Body of pancreas (tissue), 4 donors: ENCODE measurements around the gene AMPD2. TPM values are rescaled to one million over a fixed set of nuclear protein-coding genes. Genes with fewer than 3 reads are reported as not detected.

Experiments used
- ATAC-seq: fragments of 150-250 bp; one replicate; pipeline ENCODE4 v1.9.1; 2016
- DNase-seq, 4 donors: peaks; one replicate each; pipeline ENCODE4 v3.0.0-alpha.2; 2019
- H3K27ac ChIP-seq, 4 donors: fragments of 200-600 bp; sonication (generic); 1 replicate in 3 of 4; 2 replicates in 1 of 4; pipeline versions ENCODE4 v1.5.1 to v1.6.1; 2016 to 2019; ENCODE audit warnings: mild to moderate bottlenecking in 1 of 4, mixed read lengths in 1 of 4, moderate library complexity in 1 of 4
- H3K27me3 ChIP-seq, 2 donors: fragments of 200-600 bp; sonication (generic); one replicate each; pipeline ENCODE4 v1.6.0; 2016; ENCODE audit warnings: mild to moderate bottlenecking in 1 of 2
- H3K36me3 ChIP-seq, 2 donors: fragments of 200-600 bp; sonication (generic); replicated peaks in 1 of 2; 2 replicates each; pipeline ENCODE4 v1.5.1; 2016; ENCODE audit warnings: low read depth in 2 of 2; ENCODE audit not compliant: insufficient read depth in 1 of 2
- H3K4me1 ChIP-seq: fragments of 200-600 bp; sonication (generic); one replicate; pipeline ENCODE4 v1.6.0; 2016
- H3K4me3 ChIP-seq, 2 donors: fragments of 200-600 bp; sonication (generic); 1 replicate in 1 of 2; 2 replicates in 1 of 2; pipeline ENCODE4 v1.5.1; 2016 to 2019
- H3K9me3 ChIP-seq, 3 donors: fragments of 200-600 bp; sonication (generic); 1 replicate in 2 of 3; 2 replicates in 1 of 3; pipeline ENCODE4 v1.5.1; 2016
- CTCF ChIP-seq, 7 experiments: fragments of 450-650 bp in 4 of 7; fragments of 200-600 bp in 3 of 7; sonication (generic) in 3 of 7; IDR thresholded peaks; one replicate each; pipeline ENCODE4 v1.5.1; 2016 to 2019; ENCODE audit warnings: antibody characterized with exemption in 7 of 7
- POLR2A ChIP-seq, 3 donors: fragments of 450-650 bp; IDR thresholded peaks; one replicate each; pipeline ENCODE4 v1.6.1; 2016; ENCODE audit warnings: antibody characterized with exemption in 3 of 3, mild to moderate bottlenecking in 2 of 3
- WGBS, 2 donors: methylation state at CpG; one replicate each; pipeline ENCODE4 v1.1.5; 2017; 5-methylcytosine and 5-hydroxymethylcytosine counted together
- intact Hi-C: fragments of 100-400 bp; cut with DNase I; formaldehyde crosslinking; loops from one replicate; pipeline ENCODE4 v1.15.1; 2023
- total RNA-seq, 2 donors: library from RNA; depleted of rRNA; stranded (reverse); fragments of >200 nt; gene quantifications; one replicate each; pipeline ENCODE4 v1.1.0, GENCODE V29; 2016

AMPD2 gene
- total RNA-seq, 2 donors from 2014 or later: 22.1 to 111 TPM

- TF ChIP-seq POLR2A (IDR thresholded peaks at IDR 0.05) (no peak), CTCF (IDR thresholded peaks at IDR 0.05) (no peak)
- intact Hi-C loops: loop anchor here (10.0 kb wide), 1 partner anchor 353 kb away; the partner anchor contains the start of gene AHCYL1
- ATAC-seq: no peak
- Histone ChIP-seq H3K9me3 (no peaks in the 10 kb centered on the region), H3K27me3 (no peaks in the 10 kb centered on the region), H3K27ac (no peak overlapping the region), H3K4me3 (no peak overlapping the region), H3K4me1 (peaks cover 6% of the 10 kb centered on the region), H3K36me3 (peaks cover 11 to 22% of the 10 kb centered on the region in 2 donors)
- 83 to 87% methylated on average over 11 to 16 of the region's 16 CpGs for WGBS, 2 donors
- no peak for DNase-seq
Measured at GRCh38 chr1:109631513-109632505, 12.2 kb downstream of the AMPD2 start.

- 60 to 73% methylated on average over 4 to 5 of the region's 5 CpGs for WGBS, 2 donors
Measured at GRCh38 chr1:109632671-109633346, 13.2 kb downstream of the AMPD2 start.

GRCh38 chr1:109634292-109634691, 14.7 kb downstream of the AMPD2 start:
- Histone ChIP-seq H3K27ac (no peak overlapping the region), H3K9me3 (no peaks in the 10 kb centered on the region), H3K4me1 (peaks cover 6% of the 10 kb centered on the region), H3K4me3 (no peak overlapping the region), H3K27me3 (no peaks in the 10 kb centered on the region), H3K36me3 (peaks cover 2 to 6% of the 10 kb centered on the region in 2 donors)
- no peak for ATAC-seq
- intact Hi-C loops: loop anchor here (10.0 kb wide), 1 partner anchor 351 kb away; the partner anchor contains the start of gene AHCYL1
- WGBS, 2 donors: 73 to 79% methylated on average over 6 of the region's 6 CpGs
- TF ChIP-seq POLR2A (IDR thresholded peaks at IDR 0.05) (no peak), CTCF (IDR thresholded peaks at IDR 0.05) (no peak)
- DNase-seq: no peak

More at GRCh38 chr1:109632671-109633346, 13.2 kb downstream of the AMPD2 start:
- Histone ChIP-seq H3K36me3 (peaks cover 11 to 17% of the 10 kb centered on the region in 2 donors), H3K27ac (no peak overlapping the region), H3K9me3 (no peaks in the 10 kb centered on the region), H3K27me3 (no peaks in the 10 kb centered on the region), H3K4me1 (peaks cover 6% of the 10 kb centered on the region), H3K4me3 (no peak overlapping the region)
- DNase-seq (peak in 1 of 4 donors; percentile 30), ATAC-seq (no peak)
- no peak for TF ChIP-seq CTCF (IDR thresholded peaks at IDR 0.05)
- TF ChIP-seq POLR2A (IDR thresholded peaks at IDR 0.05): no peak
- intact Hi-C loops: loop anchor here (10.0 kb wide), 1 partner anchor 352 kb away; the partner anchor contains the start of gene AHCYL1

DNA sequence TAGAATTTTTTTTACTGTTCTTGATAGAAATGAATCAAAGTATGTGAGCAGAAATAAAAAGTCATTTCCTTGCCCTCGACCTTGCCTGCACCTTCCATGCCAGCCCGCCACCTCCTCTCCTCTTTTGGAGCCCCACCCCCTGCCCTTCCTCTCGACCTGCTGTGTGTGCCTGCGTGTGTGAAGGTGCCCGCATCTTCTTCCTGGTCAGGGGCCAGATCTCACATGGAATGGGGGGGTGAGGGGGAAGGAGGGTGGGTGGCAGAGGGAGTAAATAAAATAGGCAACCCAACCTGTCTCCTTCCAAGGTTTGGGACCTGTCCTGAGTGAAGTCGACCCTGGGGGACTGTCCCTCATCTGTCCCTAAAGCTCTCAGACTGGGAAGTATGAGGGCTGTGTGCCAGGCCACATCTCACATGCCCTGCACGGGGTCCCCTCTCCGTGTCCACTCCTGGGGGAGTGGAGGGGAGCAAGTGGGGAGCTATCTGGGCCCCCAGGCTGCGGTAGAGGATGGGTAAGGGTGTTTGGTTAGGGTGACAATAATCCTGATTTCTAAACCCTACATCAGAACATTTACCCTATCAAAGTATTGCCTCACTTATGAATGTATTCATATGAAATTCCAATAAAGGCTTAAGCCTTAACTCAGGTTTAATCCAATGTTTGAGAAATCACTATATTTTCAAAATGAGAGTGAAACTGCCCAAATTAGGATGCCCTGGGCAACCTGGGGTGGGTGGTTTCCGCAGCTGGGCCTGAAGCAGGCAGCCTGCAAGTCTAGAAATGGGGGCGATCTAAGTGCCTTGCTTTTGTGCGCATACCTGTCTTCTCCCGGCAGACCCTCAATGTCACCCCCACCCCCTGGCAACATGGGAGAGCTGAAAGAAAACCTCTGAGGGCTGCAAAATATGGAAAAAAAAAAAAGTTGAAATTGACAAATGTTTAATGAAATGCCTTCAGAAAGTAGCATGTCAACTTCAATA, 15.4 kb downstream of the AMPD2 start:
- ATAC-seq: no peak
- intact Hi-C loops: loop anchor here (10.0 kb wide), 1 partner anchor 350 kb away; the partner anchor contains the start of gene AHCYL1
- 51 to 56% methylated on average over 13 of the region's 13 CpGs for WGBS, 2 donors

More for the DNA sequence above, 15.4 kb downstream of the AMPD2 start:
- DNase-seq: no peak
- no peaks in the 10 kb centered on the region for H3K27me3 ChIP-seq
- peaks cover 6% of the 10 kb centered on the region for H3K4me1 ChIP-seq
- TF ChIP-seq CTCF (IDR thresholded peaks at IDR 0.05) (no peak), POLR2A (IDR thresholded peaks at IDR 0.05) (no peak)
- H3K27ac ChIP-seq: no peak overlapping the region
- no peak overlapping the region for H3K4me3 ChIP-seq
- no peaks in the 10 kb centered on the region for H3K9me3 ChIP-seq
- peaks cover 0 to 6% of the 10 kb centered on the region in 2 donors for H3K36me3 ChIP-seq
